Brain microvascular endothelial cell (primary cell): Measurements from ENCODE around the gene CCDC85B.

Experiments
- DNase-seq: peaks from one replicate; pipeline ENCODE4 v3.0.0-alpha.2; 2020
- H3K27ac ChIP-seq: fragments of 250-450 bp; sonication (Bioruptor Pico); 2 replicates; pipeline ENCODE4 v1.5.1; 2020; ENCODE audit warnings: mild to moderate bottlenecking, moderate library complexity
- H3K27me3 ChIP-seq: fragments of 250-450 bp; sonication (Bioruptor Pico); replicated peaks from 2 replicates; pipeline ENCODE4 v1.5.1; 2020; ENCODE audit warnings: mild to moderate bottlenecking
- H3K36me3 ChIP-seq: fragments of 250-450 bp; sonication (Bioruptor Pico); replicated peaks from 2 replicates; pipeline ENCODE4 v1.5.1; 2020; ENCODE audit warnings: mild to moderate bottlenecking
- H3K4me3 ChIP-seq: 2 replicates; pipeline ENCODE4 v1.5.1; 2011; ENCODE audit warnings: low read depth, mild to moderate bottlenecking, control low read depth, low read length, moderate library complexity
- CTCF ChIP-seq: IDR thresholded peaks from 2 replicates; pipeline ENCODE4 v1.5.1; 2011; ENCODE audit warnings: low read depth, mild to moderate bottlenecking, moderate library complexity, low read length, control low read depth, inconsistent platforms; ENCODE audit errors: missing control alignments
- in situ Hi-C: cut with HindIII; loops from 2 replicates; pipeline ENCODE4 v1.10.0; 2017; ENCODE audit warnings: low sequenced_read_pairs, low pct_ligation_motif_present

The CCDC85B gene

GRCh38 chr11:65852508-65853245 is 37.8 kb upstream of the CCDC85B start:
- H3K36me3 ChIP-seq, result peaks cover 66% of the 10 kb centered on the region
- no peaks in the 10 kb centered on the region for H3K27me3 ChIP-seq
- no peak overlapping the region for H3K4me3 ChIP-seq
- H3K27ac ChIP-seq, result no peak overlapping the region
- TF ChIP-seq CTCF, result no peak
- in situ Hi-C loops, result no loop called here
- no peak for DNase-seq

- H3K27ac ChIP-seq, result no peak overlapping the region
- H3K36me3 ChIP-seq, result peaks cover 66% of the 10 kb centered on the region
- peak; percentile 2 for TF ChIP-seq CTCF
- no peak overlapping the region for H3K4me3 ChIP-seq
- no peak for DNase-seq
- no peaks in the 10 kb centered on the region for H3K27me3 ChIP-seq
- in situ Hi-C loops, result no loop called here
These were observed 37.1 kb upstream of the CCDC85B start for GRCh38 chr11:65853246-65853979.

GRCh38 chr11:65854161-65854592 is 36.3 kb upstream of the CCDC85B start:
- Histone ChIP-seq H3K4me3 (no peak overlapping the region), H3K27me3 (no peaks in the 10 kb centered on the region), H3K27ac (no peak overlapping the region), H3K36me3 (peaks cover 66% of the 10 kb centered on the region)
- in situ Hi-C loops, result no loop called here
- TF ChIP-seq CTCF, result no peak
- DNase-seq, result no peak

- Histone ChIP-seq H3K27me3 (no peaks in the 10 kb centered on the region), H3K4me3 (peak overlapping the region; percentile 95), H3K27ac (no peak overlapping the region), H3K36me3 (peaks cover 66% of the 10 kb centered on the region)
- in situ Hi-C loops, result no loop called here
- no peak for DNase-seq
- TF ChIP-seq CTCF, result no peak
These were observed 35.3 kb upstream of the CCDC85B start for GRCh38 chr11:65854852-65855837.

GRCh38 chr11:65855927-65856363 is 34.5 kb upstream of the CCDC85B start:
- no peak for DNase-seq
- TF ChIP-seq CTCF, result no peak
- in situ Hi-C loops, result no loop called here
- Histone ChIP-seq H3K27ac (no peak overlapping the region), H3K27me3 (no peaks in the 10 kb centered on the region), H3K4me3 (peak overlapping the region; percentile 95), H3K36me3 (peaks cover 61% of the 10 kb centered on the region)
